ENCODE measurements around the gene OSBPL3. TPM values are rescaled to one million over a fixed set of nuclear protein-coding genes. Genes with fewer than 3 reads are reported as not detected.

The OSBPL3 gene
- total and polyA plus RNA-seq, 2 donors (not counting 1 experiment from before 2014, with no cell fraction given) = 13.5 to 67.6 TPM

DNA sequence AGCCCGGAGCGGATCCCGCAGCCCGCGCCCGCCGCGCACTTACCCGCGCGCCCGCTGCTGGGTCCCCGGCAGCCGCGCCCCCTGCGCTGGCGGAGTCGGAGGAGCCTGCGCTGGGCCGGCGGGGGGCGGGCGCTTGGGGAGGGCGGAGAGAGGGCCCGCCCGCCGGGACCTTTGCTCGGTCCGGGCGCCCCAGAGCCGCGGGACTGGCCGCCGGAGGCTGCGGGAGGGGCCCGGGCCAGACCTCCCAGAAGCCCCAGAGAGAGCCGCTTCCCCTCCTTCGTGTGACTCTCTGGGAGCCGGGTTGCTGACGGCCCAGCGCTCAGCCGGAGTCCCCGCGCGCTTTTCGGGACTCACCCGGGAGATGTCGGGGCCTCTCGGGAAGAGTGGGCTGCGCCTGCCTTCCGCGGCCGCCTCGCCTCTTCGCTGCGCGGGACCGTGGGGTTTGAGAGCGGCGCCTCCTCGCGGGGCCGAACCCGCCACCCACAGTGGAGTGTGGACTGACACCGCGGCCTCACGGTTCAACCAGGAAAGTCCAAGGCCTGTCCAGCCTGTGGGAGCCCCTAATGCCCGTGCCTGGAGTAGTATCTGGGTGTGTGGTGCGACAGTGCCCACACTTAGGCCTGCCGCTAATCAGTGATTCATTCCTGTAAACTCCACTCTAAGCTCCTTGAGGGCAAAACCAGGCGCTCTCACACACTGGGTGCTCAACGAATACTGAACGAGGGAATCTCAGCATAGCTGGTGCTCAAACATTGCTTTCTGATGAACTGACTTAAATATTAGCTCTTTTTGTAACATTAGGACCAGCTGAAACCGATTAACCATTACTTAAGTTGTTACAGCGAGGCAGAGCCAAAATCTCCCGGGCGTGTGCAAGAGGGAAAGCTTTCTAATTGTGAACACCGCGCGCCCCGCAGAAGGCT, 222.4 kb downstream of the OSBPL3 start, which contains the start of gene GSDME:
Gene GSDME (minus strand): TSS at position 112 of the 923 bp plus-strand sequence. CDS start 7,690 bp downstream, outside the sequence.
- Histone ChIP-seq H3K27ac (ENCODE audit: low read length in 2 of 2) (no peak within 1 kb of the TSS), H2AFZ (ENCODE audit: insufficient read depth, low read depth, low read length, poor library complexity, severe bottlenecking) (peak within 1 kb of the TSS; percentile 80), H3K79me2 (ENCODE audit: control insufficient read depth, insufficient read depth, low read length) (no peaks in the 10 kb centered on the region), H3K9ac (ENCODE audit: low read length) (peak within 1 kb of the TSS; percentile 70), H4K20me1 (ENCODE audit: control insufficient read depth, insufficient read depth, low read length, poor library complexity, severe bottlenecking) (no peaks in the 10 kb centered on the region), H3K36me3 (replicated peaks in 1 of 2; ENCODE audit: control extremely low read depth in 1 of 2, control insufficient read depth in 1 of 2, extremely low read depth in 1 of 2, insufficient read depth in 2 of 2, low read length in 1 of 2) (no peaks in the 10 kb centered on the region), H3K9me3 (ENCODE audit: control extremely low read depth in 1 of 3, control insufficient read depth in 2 of 3, insufficient read depth in 1 of 3, low read length in 2 of 3) (peaks cover 0 to 3% (median 0%) of the 10 kb centered on the region in 3 donors), H3K4me1 (ENCODE audit: control insufficient read depth in 2 of 2, insufficient read depth in 2 of 2, low read length in 2 of 2) (peaks cover 16 to 19% of the 10 kb centered on the region in 2 donors), H3K4me2 (replicated peaks; ENCODE audit: low read depth, low read length, poor library complexity, severe bottlenecking) (peak within 1 kb of the TSS; percentile 90), H3K27me3 (replicated peaks in 1 of 4; ENCODE audit: control extremely low read depth in 1 of 4, control insufficient read depth in 3 of 4, insufficient read depth in 4 of 4, low read length in 3 of 4) (peaks cover 0 to 52% (median 31%) of the 10 kb centered on the region in 4 experiments), H3K4me3 (ENCODE audit: control extremely low read depth in 1 of 5, extremely low read depth in 1 of 5, insufficient read depth in 1 of 5, low read depth in 2 of 5, low read length in 4 of 5) (peak within 1 kb of the TSS; percentile 26 to 84 (median 54))
- Mint-ChIP-seq H3K27ac (peak within 1 kb of the TSS; percentile 67), H3K4me3 (peak within 1 kb of the TSS; percentile 92), H3K4me1 (peaks cover 27% of the 10 kb centered on the region), H3K27me3 (peaks cover 45% of the 10 kb centered on the region), H3K9me3 (ENCODE audit: insufficient read depth) (no peaks in the 10 kb centered on the region)
- peak; percentile 55 for TF ChIP-seq EZH2 (IDR thresholded peaks at IDR 0.05; ENCODE audit: borderline replicate concordance, insufficient read depth, low read depth, low read length, poor library complexity, severe bottlenecking)
- TF ChIP-seq, protein P1, sequence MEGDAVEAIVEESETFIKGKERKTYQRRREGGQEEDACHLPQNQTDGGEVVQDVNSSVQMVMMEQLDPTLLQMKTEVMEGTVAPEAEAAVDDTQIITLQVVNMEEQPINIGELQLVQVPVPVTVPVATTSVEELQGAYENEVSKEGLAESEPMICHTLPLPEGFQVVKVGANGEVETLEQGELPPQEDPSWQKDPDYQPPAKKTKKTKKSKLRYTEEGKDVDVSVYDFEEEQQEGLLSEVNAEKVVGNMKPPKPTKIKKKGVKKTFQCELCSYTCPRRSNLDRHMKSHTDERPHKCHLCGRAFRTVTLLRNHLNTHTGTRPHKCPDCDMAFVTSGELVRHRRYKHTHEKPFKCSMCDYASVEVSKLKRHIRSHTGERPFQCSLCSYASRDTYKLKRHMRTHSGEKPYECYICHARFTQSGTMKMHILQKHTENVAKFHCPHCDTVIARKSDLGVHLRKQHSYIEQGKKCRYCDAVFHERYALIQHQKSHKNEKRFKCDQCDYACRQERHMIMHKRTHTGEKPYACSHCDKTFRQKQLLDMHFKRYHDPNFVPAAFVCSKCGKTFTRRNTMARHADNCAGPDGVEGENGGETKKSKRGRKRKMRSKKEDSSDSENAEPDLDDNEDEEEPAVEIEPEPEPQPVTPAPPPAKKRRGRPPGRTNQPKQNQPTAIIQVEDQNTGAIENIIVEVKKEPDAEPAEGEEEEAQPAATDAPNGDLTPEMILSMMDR (IDR thresholded peaks at IDR 0.05) = no peak
- intact Hi-C loops (cut with micrococcal nuclease) = loop anchor here (1.0 kb wide), 1 partner anchor 37 kb away; no protein-coding TSS in a partner anchor
- peak; percentile 56 for DNase-seq
- peak; percentile 86 for ATAC-seq (ENCODE audit: low read depth)
- WGBS (ENCODE audit: insufficient coverage) = 11% methylated on average over 81 of the region's 81 CpGs
- POLR2A ChIA-PET = interaction anchor here (0.5 kb wide), 1 partner anchor 468 kb away, joined by 3 read pairs; no protein-coding TSS in a partner anchor
- CTCF ChIA-PET = interaction anchor here (0.8 to 1.4 kb wide), 7 partner anchors 35 to 338 kb away, joined by 3 to 7 read pairs (median 4); no protein-coding TSS in a partner anchor

Measured in B cell (primary cell).